HG02840 (cell line): ENCODE measurements around the gene ISL1.

Experiments used
- ATAC-seq: cut with Tn5 transposase; IDR thresholded peaks from one replicate; pipeline ENCODE4 v1.9.1; 2021; ENCODE audit warnings: mild to moderate bottlenecking, moderate library complexity, moderate number of reproducible peaks; ENCODE audit not compliant: unreplicated experiment, low FRiP score

Gene ISL1

GRCh38 chr5:51386916-51387883, 4.0 kb downstream of the ISL1 start:
- no peak for ATAC-seq

- ATAC-seq, result no peak
These were observed 4.6 kb downstream of the ISL1 start for GRCh38 chr5:51387884-51388275.

- no peak for ATAC-seq
These were observed 5.4 kb downstream of the ISL1 start for GRCh38 chr5:51388488-51389287.

- no peak for ATAC-seq
These were observed 6.0 kb downstream of the ISL1 start for GRCh38 chr5:51389288-51389576.

GRCh38 chr5:51389577-51390463, 6.6 kb downstream of the ISL1 start:
- ATAC-seq, result no peak

- no peak for ATAC-seq
These were observed 7.9 kb downstream of the ISL1 start for GRCh38 chr5:51391175-51391574.

DNA sequence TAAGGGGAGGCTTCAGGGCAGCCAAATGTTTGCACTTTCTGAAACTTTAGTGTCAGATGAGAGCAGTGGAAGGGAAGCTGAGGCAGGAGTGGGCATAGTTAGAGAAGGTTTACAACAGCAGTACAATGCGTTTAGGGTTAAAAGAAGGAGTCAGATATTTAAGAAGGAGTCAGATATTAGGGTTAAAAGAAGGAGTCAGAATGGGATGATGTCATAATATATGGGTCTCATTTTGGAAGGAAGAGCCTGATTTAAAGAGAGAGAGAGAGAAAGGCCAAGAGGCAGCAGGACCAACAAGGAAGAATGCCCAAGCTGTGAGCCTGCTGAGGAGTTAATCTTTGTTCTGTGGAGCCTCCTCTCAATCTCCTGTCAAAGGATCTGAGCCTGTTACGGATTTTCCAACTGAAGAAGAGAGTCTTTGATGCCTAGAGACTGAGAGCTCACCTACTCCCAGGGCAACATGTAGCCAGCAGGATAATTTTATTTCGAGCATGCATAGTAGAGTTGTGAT, 9.5 kb downstream of the ISL1 start:
- ATAC-seq, result no peak

- ATAC-seq, result no peak
These were observed 11.4 kb downstream of the ISL1 start for GRCh38 chr5:51394609-51395008.

GRCh38 chr5:51395245-51395644, 12.0 kb downstream of the ISL1 start:
- ATAC-seq, result no peak

- ATAC-seq, result no peak
These were observed 12.6 kb downstream of the ISL1 start for GRCh38 chr5:51395666-51396356.

DNA sequence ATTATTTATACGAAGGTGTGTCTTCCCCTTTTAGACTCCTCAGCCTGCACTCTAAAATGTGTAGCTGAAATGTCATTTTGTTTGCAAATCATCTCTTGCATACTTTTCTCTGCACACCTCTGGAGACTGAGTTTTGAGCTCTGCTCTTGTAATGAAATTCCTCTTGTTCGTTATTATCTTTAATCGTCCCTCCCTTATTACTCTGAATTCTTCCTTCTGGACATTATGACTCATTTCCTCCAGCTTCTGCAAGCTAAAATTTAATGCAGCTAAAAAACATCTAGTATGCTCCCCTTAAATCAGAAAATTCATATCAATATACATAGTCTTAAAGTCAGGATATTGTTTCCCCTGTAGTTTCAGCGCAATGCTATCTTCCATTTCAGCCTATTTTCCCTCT, 13.5 kb downstream of the ISL1 start:
- no peak for ATAC-seq

DNA sequence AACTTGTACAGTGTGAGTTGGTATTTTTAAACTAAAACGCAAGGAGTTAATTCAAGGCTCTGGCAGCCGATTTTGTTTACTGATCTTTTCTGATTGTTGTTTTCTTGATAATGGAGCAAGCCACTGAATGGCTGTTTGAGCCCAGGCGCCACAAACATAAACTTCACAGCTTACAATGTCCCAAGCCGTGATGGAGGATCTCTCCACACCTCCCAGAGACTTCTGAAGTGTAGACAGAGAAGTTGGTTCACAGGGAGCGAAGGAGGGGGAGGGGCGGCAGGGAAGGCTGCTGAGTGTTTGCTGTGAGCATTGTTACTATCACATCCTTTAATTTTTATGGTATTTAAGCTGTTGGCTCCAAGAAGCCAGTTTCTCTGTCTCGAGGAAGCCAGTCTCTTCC, 14.7 kb downstream of the ISL1 start:
- no peak for ATAC-seq

DNA sequence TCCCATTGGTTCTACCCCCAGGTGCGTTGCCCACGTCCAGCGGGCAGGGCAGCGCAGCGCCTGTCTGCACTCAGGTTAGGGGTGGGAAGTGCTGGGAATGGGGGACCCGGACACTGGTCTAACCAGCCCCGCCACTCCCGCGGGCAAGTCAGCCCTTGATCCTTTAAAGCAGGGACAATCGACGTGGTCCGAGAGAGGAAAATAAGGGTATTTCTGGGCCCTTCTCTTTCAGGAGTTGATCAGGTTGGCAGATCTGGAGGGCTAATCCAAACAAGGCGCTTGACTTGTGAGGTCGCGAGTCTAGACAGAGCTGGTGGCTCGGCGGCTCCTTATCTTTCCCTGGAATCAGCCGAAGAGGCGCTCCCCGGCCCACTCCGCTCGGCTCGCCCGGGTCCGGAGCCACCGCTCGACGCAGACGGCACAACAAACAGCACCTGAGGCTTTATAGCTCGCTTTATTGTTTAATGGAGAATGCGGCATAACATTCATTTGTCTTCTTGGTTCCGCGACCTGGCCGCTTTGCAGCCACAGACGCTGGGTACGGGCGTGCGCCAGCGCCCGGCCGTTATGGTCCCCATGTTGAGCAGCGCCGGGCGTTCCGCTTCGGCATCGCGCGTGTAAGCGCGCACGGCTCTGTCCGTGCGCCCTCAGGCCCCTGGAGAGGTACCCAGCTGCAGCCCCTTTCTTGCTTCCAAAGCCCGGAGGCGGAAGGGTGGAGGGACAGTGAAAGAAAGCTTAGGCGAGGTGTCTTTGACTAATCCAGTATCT, 15.8 kb downstream of the ISL1 start:
- no peak for ATAC-seq

DNA sequence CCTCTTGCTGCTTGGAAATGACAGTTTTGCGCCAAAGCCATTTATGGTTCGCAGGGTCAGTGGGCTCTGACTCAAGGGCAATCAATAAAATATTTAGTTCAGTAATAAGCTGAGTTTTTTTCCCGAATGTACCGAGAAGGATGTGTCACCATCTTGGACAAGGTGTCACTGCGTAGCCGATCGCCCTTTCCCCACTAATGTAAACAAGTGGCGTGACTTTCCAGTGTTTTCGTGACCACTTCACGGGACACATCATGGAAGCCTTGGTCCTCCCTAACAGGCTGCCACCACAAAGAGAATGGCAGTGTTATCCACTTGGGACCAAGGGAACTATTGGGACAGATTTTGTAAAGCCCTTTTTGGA, 16.4 kb downstream of the ISL1 start:
- no peak for ATAC-seq

DNA sequence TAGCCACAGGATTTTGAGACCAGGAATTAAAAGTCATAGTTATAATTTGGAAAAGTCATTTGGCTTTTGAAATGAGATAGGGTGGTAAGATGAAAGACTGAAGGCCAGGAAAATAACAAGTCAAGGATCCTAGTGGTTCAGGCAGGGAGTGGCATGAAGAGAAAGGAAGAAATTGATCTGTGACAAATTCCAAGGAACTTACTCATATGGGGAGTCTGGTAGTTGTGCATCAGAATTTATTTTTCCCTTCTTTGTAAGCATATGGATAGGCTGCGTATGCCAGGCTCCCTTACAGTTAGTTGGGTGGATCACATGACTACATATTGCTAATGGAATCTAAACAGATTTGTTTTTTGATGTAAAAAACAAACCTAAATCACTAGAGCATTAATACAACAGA, 21.0 kb downstream of the ISL1 start:
- no peak for ATAC-seq

DNA sequence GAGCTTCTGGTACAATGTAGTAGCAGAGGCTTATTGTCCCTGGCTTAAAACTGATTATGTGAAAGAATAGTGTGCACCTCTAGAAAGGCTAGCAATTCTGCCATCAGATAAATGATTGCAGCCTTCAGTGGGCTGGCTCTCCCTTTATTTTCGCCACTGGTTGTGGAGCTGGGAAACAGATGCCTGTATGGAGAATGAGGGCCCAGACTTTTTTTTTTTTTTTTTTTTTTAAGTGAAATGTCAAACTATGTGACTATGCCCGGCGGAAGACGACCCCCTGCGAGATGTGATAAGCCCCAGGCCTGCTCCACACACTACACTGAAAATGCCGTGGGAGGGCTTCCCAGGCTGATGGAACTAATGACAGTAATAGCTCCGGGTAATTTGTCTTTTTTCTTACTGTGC, 28.7 kb downstream of the ISL1 start:
- no peak for ATAC-seq

GRCh38 chr5:51414516-51414915, 31.3 kb downstream of the ISL1 start:
- ATAC-seq, result no peak

DNA sequence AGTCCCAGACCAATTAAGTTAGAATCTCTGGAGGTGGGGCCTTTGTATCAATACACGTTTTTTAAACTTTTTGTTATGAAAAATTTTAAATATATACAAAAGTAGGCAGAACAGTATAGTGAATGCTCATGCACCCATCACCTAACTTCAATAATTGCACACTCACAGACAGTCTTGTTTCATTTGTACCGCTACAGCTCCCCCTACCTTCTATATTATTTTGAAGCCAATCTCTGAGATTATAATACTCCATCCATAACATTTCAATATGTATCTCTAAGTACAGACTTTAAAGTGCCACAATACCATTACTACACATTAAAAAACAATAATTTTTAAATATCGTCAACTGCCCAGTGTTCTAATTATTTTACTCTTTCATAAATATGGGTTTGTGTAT, 32.9 kb downstream of the ISL1 start:
- no peak for ATAC-seq

DNA sequence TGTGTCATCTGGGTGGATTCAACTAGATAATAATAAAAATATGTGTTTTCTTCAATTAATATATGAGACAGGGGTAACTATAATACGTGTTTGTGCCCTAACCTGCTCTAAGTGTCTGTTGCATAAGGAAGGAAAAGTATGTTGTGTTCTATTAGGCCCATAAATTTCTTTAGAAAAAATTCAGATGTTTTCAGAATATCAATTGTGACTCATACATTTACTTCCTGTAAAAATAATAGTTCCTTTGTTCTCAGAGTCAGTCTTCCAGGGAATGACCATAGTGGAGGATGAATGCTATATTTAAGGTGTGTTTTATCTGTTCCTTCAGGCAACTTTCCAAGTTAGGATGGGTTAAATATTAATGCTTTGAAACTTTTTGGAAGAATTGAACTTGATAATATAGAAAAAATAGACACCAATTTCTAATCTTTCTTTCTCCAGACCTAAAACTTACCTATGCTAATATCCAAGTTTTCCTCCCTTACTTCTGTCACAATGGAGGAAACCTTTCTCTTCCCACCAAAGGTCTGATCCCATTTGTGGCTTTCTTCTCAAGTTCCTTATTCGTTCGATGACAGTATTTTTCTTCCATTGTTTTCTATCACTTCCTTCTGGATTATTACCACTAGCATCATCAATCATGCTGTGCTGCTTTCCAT, 49.9 kb downstream of the ISL1 start:
- ATAC-seq, result no peak
